HEK293T (cell line): ENCODE data around the gene HMCN2.

ENCODE experiments used
- CTCF ChIA-PET: fragments of 350-600 bp; formaldehyde crosslinking; extraction: SDS; loops from one replicate; lab custom pipeline; 2021; ENCODE audit warnings: antibody characterized with exemption, inconsistent platforms; lab: Yijun Ruan, JAX
- POLR2A ChIA-PET: fragments of 350-600 bp; formaldehyde crosslinking; extraction: SDS; loops from one replicate; lab custom pipeline; 2020; ENCODE audit warnings: antibody characterized with exemption, inconsistent platforms; lab: Yijun Ruan, JAX
- DNase-seq: peaks from one replicate; pipeline ENCODE4 v3.0.0; 2012; ENCODE audit warnings: mixed read lengths; ENCODE audit errors: extremely low spot score
- ARNT ChIP-seq: fragments of 450-650 bp; IDR thresholded peaks from 2 replicates; pipeline ENCODE4 v1.6.1; 2017; ENCODE audit warnings: mild to moderate bottlenecking
- BHLHE40 ChIP-seq: fragments of 450-650 bp; IDR thresholded peaks from 2 replicates; pipeline ENCODE4 v1.6.1; 2016; ENCODE audit warnings: mild to moderate bottlenecking, moderate library complexity, borderline replicate concordance
- CTBP1 ChIP-seq: fragments of 450-650 bp; IDR thresholded peaks from 2 replicates; pipeline ENCODE4 v1.6.1; 2016; ENCODE audit warnings: borderline replicate concordance
- ELF4 ChIP-seq: fragments of 450-650 bp; IDR thresholded peaks from 2 replicates; pipeline ENCODE4 v1.6.1; 2017; ENCODE audit warnings: antibody characterized with exemption
- FOXA1 ChIP-seq: fragments of 450-650 bp; IDR thresholded peaks from 2 replicates; pipeline ENCODE4 v1.6.1; 2016; ENCODE audit warnings: mild to moderate bottlenecking
- FOXK2 ChIP-seq: fragments of 450-650 bp; IDR thresholded peaks from 2 replicates; pipeline ENCODE4 v1.6.1; 2016; ENCODE audit warnings: mild to moderate bottlenecking
- FOXM1 ChIP-seq: fragments of 450-650 bp; IDR thresholded peaks from 2 replicates; pipeline ENCODE4 v1.6.1; 2017; ENCODE audit warnings: mild to moderate bottlenecking, borderline replicate concordance
- HDGF ChIP-seq: fragments of 450-650 bp; IDR thresholded peaks from 2 replicates; pipeline ENCODE4 v1.6.1; 2017; ENCODE audit warnings: antibody characterized with exemption, borderline replicate concordance
- L3MBTL2 ChIP-seq: fragments of 450-650 bp; conservative IDR thresholded peaks from 2 replicates; pipeline ENCODE4 v1.6.1; 2016; ENCODE audit warnings: mild to moderate bottlenecking
- LEF1 ChIP-seq: fragments of 450-650 bp; IDR thresholded peaks from 2 replicates; pipeline ENCODE4 v1.6.1; 2017; ENCODE audit warnings: mild to moderate bottlenecking, borderline replicate concordance
- NFRKB ChIP-seq: fragments of 450-650 bp; IDR thresholded peaks from 2 replicates; pipeline ENCODE4 v1.6.1; 2016; ENCODE audit warnings: mild to moderate bottlenecking, moderate library complexity
- PKNOX1 ChIP-seq: fragments of 450-650 bp; IDR thresholded peaks from 2 replicates; pipeline ENCODE4 v1.6.1; 2016
- SP1 ChIP-seq: fragments of 450-650 bp; IDR thresholded peaks from 2 replicates; pipeline ENCODE4 v1.6.1; 2017
- SUZ12 ChIP-seq: fragments of 450-650 bp; IDR thresholded peaks from 2 replicates; pipeline ENCODE4 v1.6.1; 2016; ENCODE audit warnings: mild to moderate bottlenecking
- TARDBP ChIP-seq: fragments of 450-650 bp; IDR thresholded peaks from 2 replicates; pipeline ENCODE4 v1.6.1; 2016
- ZNF384 ChIP-seq: fragments of 450-650 bp; IDR thresholded peaks from 2 replicates; pipeline ENCODE4 v1.6.1; 2016

Gene HMCN2

GRCh38 chr9:130425741-130426466, 160.3 kb downstream of the HMCN2 start:
- TF ChIP-seq SP1, result no peak
- TF ChIP-seq FOXM1, result no peak
- TF ChIP-seq TARDBP, result no peak
- TF ChIP-seq FOXA1, result no peak
- no peak for TF ChIP-seq NFRKB
- TF ChIP-seq LEF1, result no peak
- TF ChIP-seq CTBP1, result no peak
- no peak for TF ChIP-seq ZNF384
- TF ChIP-seq PKNOX1, result no peak
- TF ChIP-seq ELF4, result no peak
- CTCF ChIA-PET, result interaction anchor here (0.6 kb wide), 1 partner anchor 442 kb away, joined by 3 read pairs; no protein-coding TSS in a partner anchor
- DNase-seq, result no peak
- POLR2A ChIA-PET, result no interaction called here

- ChIA-PET CTCF (no interaction called here), POLR2A (no interaction called here)
- no peak for TF ChIP-seq ARNT
- TF ChIP-seq SUZ12, result no peak
- TF ChIP-seq NFRKB, result no peak
- no peak for TF ChIP-seq ELF4
- no peak for TF ChIP-seq LEF1
- no peak for TF ChIP-seq ZNF384
- no peak for TF ChIP-seq BHLHE40
- TF ChIP-seq FOXM1, result no peak
- no peak for TF ChIP-seq FOXK2
- no peak for TF ChIP-seq HDGF
- TF ChIP-seq CTBP1, result no peak
- no peak for TF ChIP-seq L3MBTL2
- no peak for TF ChIP-seq FOXA1
- DNase-seq, result no peak
These were observed 160.9 kb downstream of the HMCN2 start for GRCh38 chr9:130426467-130426773.

- DNase-seq, result no peak
- TF ChIP-seq TARDBP, result no peak
- no peak for TF ChIP-seq ZNF384
- no peak for TF ChIP-seq SUZ12
- TF ChIP-seq SP1, result no peak
- no peak for TF ChIP-seq ELF4
- no peak for TF ChIP-seq PKNOX1
- no peak for TF ChIP-seq FOXM1
- no peak for TF ChIP-seq FOXA1
- POLR2A ChIA-PET, result no interaction called here
- CTCF ChIA-PET, result interaction anchor here (0.6 kb wide), 1 partner anchor 26 kb away, joined by 3 read pairs; no protein-coding TSS in a partner anchor
These were observed 161.3 kb downstream of the HMCN2 start for GRCh38 chr9:130426883-130427282.

GRCh38 chr9:130427326-130427725, 161.8 kb downstream of the HMCN2 start:
- ChIA-PET POLR2A (no interaction called here), CTCF (interaction anchor here (0.6 kb wide), 1 partner anchor 26 kb away, joined by 3 read pairs; no protein-coding TSS in a partner anchor)
- TF ChIP-seq ELF4 (no peak), FOXM1 (no peak)
- DNase-seq, result no peak

GRCh38 chr9:130428086-130428665, 162.6 kb downstream of the HMCN2 start:
- ChIA-PET POLR2A (no interaction called here), CTCF (no interaction called here)
- TF ChIP-seq SUZ12 (no peak), ZNF384 (no peak), SP1 (no peak), PKNOX1 (no peak), LEF1 (no peak), TARDBP (no peak), ARNT (no peak), CTBP1 (no peak), HDGF (no peak), FOXM1 (no peak), NFRKB (no peak), FOXA1 (no peak), FOXK2 (no peak), BHLHE40 (no peak), ELF4 (no peak), L3MBTL2 (no peak)
- no peak for DNase-seq

GRCh38 chr9:130429381-130429780, 163.8 kb downstream of the HMCN2 start:
- POLR2A ChIA-PET, result no interaction called here
- CTCF ChIA-PET, result no interaction called here
- no peak for DNase-seq
- TF ChIP-seq NFRKB, result no peak
- no peak for TF ChIP-seq FOXK2
- no peak for TF ChIP-seq HDGF
- no peak for TF ChIP-seq FOXM1
- no peak for TF ChIP-seq LEF1
- TF ChIP-seq SUZ12, result no peak
